NCI-H128 (cell line): ENCODE results near the gene MAPK14.
A peak's percentile ranks its signal among the peaks of the same experiment; 100 is the strongest.
"Not testable (repeated sequence)": the region's sequence is repeated elsewhere in the genome, so short reads cannot be mapped to it uniquely, and the experiment has no call there.

Experiments used
- DNase-seq: peaks from one replicate; lab custom pipeline; 2025; ENCODE audit not compliant: unreplicated experiment; lab: John Stamatoyannopoulos, UW

MAPK14 gene

GRCh38 chr6:36068012-36068392, 40.4 kb downstream of the MAPK14 start:
- DNase-seq: no peak

GRCh38 chr6:36068586-36068985, 41.0 kb downstream of the MAPK14 start:
- no peak for DNase-seq

DNA sequence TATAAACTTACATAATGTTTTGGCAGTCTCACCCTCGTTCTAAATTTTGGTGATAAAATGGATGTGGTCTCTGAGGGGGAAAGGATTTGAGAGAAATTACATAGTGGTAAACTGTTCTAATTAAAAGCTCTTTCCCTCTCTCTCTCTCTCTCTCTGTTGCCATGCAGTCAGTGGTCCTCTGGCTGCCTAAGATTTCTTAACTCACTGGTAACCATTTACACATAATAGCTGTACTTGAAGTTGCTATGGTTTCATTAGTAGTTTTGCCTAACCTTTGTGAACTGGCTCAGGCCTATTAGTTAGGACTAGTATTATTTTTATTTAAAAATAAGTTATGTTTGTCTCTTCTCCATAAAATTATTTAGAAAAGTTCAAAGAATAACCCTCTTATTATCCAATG, 42.0 kb downstream of the MAPK14 start:
- no peak for DNase-seq

GRCh38 chr6:36070252-36070651, 42.6 kb downstream of the MAPK14 start:
- no peak for DNase-seq

DNA sequence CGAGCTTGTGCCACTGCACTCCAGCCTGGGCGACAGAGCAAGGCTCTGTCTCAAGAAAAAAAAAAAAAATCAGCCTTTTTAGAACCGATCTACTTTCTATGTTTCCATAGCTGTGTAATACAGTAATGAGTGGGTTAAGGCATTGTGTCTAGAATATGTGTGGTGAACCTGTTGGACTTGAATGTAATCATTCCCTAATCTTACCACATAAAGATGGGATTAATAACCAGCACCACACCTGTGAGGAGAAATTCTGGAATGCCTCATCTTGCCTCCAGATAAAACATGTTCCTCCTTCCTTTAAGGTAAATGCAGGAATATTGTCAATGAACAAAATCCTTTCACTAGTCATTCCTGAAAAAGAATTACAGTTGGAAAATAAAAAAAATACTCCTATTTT, 43.7 kb downstream of the MAPK14 start:
- no peak for DNase-seq

DNA sequence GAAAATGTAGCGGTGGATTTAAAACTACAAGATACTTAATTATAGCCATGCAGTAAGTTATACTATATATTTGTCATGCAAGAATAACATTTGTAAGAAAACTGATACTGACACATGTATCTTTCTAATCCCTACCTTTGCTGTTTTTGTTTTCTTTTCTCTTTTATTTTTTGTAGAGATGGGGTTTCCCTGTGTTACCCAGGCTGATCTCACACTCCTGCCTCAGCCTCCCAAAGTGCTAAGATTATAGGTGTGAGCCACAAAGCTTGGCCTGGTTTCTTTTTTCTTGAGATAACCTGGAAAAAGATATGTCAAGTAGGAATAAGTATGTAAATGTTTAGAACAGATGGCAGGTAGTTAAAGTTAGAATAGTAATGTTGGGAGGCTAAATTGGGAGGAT, 44.1 kb downstream of the MAPK14 start:
- DNase-seq: no peak

- no peak for DNase-seq
These were observed 45.1 kb downstream of the MAPK14 start for GRCh38 chr6:36072681-36073080.

GRCh38 chr6:36073587-36073986, 46.0 kb downstream of the MAPK14 start:
- no peak for DNase-seq

GRCh38 chr6:36075656-36076055, 48.0 kb downstream of the MAPK14 start:
- no peak for DNase-seq

- DNase-seq: no peak
These were observed 48.8 kb downstream of the MAPK14 start for GRCh38 chr6:36076178-36077063.

GRCh38 chr6:36078159-36078558, 50.6 kb downstream of the MAPK14 start:
- DNase-seq: no peak

- no peak for DNase-seq
These were observed 52.0 kb downstream of the MAPK14 start for GRCh38 chr6:36079601-36080000.

GRCh38 chr6:36082318-36082717, 54.7 kb downstream of the MAPK14 start:
- no peak for DNase-seq

DNA sequence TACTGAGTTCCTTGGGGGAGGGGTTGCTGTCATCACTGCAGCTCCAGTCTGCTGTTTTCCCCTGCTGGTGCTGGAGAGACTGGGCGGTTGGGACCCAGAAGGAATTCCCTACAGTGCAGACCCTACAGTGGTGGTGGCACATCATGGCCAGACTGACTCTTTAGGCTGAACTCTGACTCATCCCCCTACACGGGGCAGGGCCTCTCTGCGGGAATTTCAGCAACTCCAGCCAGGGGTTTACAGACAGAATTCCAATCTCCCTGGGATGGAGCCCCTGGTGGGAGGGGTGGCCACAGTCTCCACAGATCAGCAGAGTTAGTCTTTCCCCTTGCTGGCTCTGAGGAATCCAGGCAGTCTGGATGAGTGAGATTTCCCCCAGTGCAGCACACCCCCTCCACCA, 55.8 kb downstream of the MAPK14 start:
- no peak for DNase-seq

- not testable (repeated sequence) for DNase-seq
These were observed 60.6 kb downstream of the MAPK14 start for GRCh38 chr6:36088204-36088603.

GRCh38 chr6:36089048-36089447, 61.4 kb downstream of the MAPK14 start:
- no peak for DNase-seq

DNA sequence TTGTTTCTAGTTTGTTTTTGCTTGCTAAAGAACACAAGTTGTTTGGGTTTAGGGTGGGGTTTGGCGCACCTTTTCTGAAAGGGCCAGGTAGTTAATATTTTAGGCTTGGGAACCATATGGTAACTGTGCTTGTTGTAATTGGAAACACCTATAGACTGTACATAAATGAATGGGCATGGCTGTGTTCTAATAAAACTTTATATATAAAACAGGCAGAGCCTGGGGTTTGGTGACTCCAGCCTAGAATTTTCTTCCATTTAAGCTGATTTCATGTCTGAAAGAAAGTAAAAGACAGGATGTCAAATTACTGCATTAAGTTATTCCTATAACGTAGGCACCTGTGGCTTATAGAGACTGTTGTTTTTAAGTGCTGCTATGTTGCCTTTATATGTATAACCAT, 66.6 kb downstream of the MAPK14 start:
- no peak for DNase-seq

- peak; percentile 52 for DNase-seq
These were observed 67.3 kb downstream of the MAPK14 start for GRCh38 chr6:36094753-36095496.

DNA sequence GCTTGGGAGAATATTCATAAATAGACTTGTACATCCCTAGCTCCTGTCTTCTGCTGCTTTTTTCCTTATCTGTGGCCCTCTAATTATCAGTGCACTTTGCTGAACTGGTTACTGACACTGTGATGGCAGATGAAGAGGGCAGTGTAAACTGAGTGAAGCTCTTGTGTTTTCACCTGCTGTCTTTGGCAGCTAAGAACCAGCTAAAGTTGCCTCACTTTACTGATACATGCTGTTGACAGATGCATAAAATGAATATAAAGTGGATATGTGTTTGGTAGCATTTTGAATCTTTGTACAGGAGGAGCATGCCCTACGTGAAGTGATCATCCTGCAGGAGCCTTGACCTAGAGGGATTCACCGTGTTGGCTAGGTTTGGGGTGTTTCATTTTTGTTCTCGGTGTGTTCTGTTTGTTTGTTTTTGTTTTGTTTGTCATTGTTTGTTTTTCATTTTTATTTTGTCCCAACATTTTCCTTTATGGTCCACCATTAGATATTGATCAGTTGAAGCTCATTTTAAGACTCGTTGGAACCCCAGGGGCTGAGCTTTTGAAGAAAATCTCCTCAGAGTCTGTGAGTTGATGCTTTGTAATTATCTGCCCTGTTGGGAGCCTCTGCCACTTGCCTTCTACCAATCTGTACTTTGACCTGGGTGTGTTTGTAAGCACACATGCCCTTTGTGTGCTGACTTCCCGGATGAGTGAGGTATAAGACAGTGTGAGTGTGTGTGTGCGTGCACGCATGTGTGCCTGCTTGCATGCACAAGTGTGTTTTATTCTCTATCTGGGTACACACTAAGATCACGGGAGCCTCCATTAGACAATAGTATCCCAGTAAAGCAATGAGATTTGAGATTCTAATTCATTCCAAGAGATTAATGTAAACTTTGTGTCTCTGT, 68.1 kb downstream of the MAPK14 start:
- no peak for DNase-seq

GRCh38 chr6:36098253-36098919, 70.8 kb downstream of the MAPK14 start:
- no peak for DNase-seq
